DMS153 treated with DMSO at 0.1 percent for 48 hours (cell line): ENCODE results near the gene CCHCR1.
"Not testable (repeated sequence)": the region's sequence is repeated elsewhere in the genome, so short reads cannot be mapped to it uniquely, and the experiment has no call there.

Experiments used
- DNase-seq: peaks from one replicate; lab custom pipeline; 2025; ENCODE audit not compliant: unreplicated experiment; lab: John Stamatoyannopoulos, UW

The CCHCR1 gene

GRCh38 chr6:31185695-31186051 is 28.1 kb upstream of the CCHCR1 start:
- not testable (repeated sequence) for DNase-seq

- not testable (repeated sequence) for DNase-seq
These were observed 26.3 kb upstream of the CCHCR1 start for GRCh38 chr6:31183859-31184258.

- not testable (repeated sequence) for DNase-seq
These were observed 25.7 kb upstream of the CCHCR1 start for GRCh38 chr6:31183287-31183686.

DNA sequence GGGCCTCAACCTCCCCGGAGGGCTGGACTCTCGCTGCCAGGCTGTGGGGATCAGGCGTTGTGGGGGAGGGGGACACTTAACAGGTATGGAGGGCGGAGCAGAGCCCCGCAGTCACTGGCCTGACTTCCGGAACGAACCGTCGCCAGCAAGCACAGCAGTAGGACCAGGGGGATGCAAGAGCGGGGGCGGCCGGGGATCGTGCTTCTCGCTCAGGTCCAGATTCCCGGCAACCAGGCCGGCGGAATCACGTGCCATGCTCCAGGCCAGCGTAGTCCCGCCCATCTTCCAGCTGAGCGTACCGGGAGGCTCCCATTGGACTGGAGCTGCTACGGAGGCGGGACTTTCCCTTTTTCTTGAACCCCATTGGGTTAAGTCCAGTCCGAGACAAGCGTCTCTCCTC is 22.9 kb upstream of the CCHCR1 start:
- DNase-seq: no peak

GRCh38 chr6:31179896-31180295 is 22.3 kb upstream of the CCHCR1 start:
- no peak for DNase-seq

GRCh38 chr6:31179042-31179386 is 21.4 kb upstream of the CCHCR1 start:
- no peak for DNase-seq

- peak; percentile 32 for DNase-seq
These were observed 20.8 kb upstream of the CCHCR1 start for GRCh38 chr6:31178143-31179041.

GRCh38 chr6:31175971-31176370 is 18.4 kb upstream of the CCHCR1 start:
- no peak for DNase-seq

GRCh38 chr6:31174378-31174777 is 16.8 kb upstream of the CCHCR1 start:
- no peak for DNase-seq

DNA sequence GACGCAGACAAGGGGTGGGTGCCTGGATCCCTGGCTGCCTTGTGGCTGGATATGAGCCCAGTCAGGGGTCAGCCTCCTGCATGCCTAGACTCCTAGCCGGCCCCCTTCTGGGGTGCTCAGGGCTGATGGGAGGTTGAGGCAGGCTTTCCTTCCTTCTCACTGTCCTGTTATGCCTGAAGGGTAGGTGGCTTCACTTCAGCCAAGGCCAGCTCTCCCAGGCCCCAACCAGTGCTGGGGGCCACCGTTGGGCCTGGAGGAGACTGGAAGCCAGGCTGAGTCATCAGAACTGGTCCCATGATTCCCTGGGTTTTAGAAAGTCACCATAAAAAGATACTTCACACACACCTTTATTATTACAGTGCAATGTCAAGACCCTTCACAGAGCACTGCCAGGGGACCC is 15.8 kb upstream of the CCHCR1 start:
- no peak for DNase-seq

GRCh38 chr6:31172973-31173384 is 15.4 kb upstream of the CCHCR1 start:
- no peak for DNase-seq

- no peak for DNase-seq
These were observed 14.6 kb upstream of the CCHCR1 start for GRCh38 chr6:31171931-31172905.

DNA sequence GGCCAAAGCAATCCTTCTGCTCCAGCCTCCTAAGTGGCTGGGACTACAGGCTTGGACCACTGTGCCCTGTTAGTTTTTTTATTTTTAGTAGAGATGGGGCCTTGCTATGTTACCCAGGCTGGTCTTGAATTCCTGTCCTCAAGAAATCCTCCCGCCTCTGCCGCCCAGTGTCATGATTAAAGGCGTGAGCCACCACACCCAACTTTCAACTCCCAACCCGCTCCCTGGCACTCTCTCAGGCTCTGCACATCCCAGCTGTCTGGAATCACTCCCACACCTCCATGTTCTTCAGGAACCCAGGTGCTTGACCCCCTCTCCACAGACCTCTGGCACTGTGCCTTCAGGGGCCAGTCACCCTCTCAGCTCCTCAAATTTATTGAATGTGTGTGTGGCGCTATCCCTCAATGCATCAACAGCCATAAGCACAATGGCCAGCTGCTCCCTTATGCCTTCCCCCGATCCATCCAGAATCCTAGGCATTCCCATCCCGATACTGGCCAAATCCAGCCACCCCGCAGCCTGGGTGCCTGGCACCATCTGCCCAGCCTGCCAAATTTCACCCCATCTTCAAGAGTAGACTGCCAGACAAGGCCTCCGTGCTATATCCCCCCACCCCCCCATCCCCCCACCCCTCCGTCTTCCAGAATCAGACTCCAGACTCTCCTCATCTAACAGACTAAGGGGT is 13.5 kb upstream of the CCHCR1 start:
- no peak for DNase-seq

DNA sequence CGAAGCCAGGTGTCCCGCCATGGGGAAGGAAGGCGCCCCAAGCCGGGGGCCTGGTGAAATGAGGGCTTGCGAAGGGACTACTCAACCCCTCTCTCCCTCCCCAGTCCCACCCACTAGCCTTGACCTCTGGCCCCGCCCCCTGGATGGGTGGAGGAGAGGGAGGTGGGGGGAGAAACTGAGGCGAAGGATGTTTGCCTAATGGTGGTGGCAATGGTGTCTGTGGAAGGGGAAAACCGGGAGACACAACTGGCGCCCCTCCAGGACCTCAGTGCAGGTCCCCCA is 12.9 kb upstream of the CCHCR1 start, which contains the start of gene POU5F1:
Gene POU5F1 (minus strand): TSS at position 83 of the 282 bp plus-strand sequence. CDS start 62 bp downstream, at position 21.
- DNase-seq: no peak

- DNase-seq: not testable (repeated sequence)
These were observed 12.4 kb upstream of the CCHCR1 start for GRCh38 chr6:31169858-31170599.

GRCh38 chr6:31169123-31169857 is 11.7 kb upstream of the CCHCR1 start:
- DNase-seq: no peak

- no peak for DNase-seq
These were observed 11.0 kb upstream of the CCHCR1 start for GRCh38 chr6:31168606-31169005.

DNA sequence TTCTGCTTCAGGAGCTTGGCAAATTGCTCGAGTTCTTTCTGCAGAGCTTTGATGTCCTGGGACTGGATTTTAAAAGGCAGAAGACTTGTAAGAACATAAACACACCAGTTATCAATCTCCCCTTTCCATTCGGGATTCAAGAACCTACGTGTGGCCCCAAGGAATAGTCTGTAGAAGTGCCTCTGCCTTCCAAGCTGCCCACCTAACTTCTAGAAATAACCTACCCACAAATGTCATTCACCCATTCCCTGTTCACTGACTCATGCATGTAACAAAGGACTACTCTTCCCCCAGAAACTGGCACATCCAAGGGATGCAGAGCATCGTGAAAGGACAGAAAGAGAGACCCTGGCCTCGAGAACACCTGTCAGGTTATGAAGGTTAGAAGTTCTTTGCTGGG is 8.4 kb upstream of the CCHCR1 start:
- no peak for DNase-seq

GRCh38 chr6:31165064-31165832 is 7.6 kb upstream of the CCHCR1 start:
- DNase-seq: not testable (repeated sequence)
